C4-2B (cell line): Measurements from ENCODE around the gene IER3.

Source experiments
- ZFX ChIP-seq: fragments of 450-650 bp; IDR thresholded peaks from 2 replicates; pipeline ENCODE4 v1.6.1; 2017
- TF ChIP-seq, protein P1 (sequence below): fragments of 450-650 bp; conservative IDR thresholded peaks from 2 replicates; pipeline ENCODE4 v1.5.1; 2017; ENCODE audit warnings: mild to moderate bottlenecking

DNA sequence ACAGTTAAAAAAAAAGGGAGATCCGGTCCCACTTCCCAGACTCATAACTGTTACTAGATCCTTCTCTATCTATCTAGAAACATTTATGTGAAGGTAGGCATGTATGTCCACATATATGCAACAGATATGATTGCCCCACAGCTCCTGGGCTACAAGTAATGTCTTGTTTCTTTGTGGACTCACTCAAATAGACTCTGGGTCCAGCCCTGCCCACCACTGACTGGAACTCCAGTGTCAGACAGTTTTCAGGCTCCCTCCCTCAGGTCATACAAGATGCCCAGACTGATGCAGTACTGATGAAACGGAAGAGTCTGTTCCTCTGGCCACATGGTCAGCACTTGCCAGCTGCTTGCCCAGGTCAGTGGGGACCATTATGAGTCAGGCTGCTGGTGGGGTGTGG, 30.8 kb upstream of the IER3 start:
- TF ChIP-seq, protein P1, sequence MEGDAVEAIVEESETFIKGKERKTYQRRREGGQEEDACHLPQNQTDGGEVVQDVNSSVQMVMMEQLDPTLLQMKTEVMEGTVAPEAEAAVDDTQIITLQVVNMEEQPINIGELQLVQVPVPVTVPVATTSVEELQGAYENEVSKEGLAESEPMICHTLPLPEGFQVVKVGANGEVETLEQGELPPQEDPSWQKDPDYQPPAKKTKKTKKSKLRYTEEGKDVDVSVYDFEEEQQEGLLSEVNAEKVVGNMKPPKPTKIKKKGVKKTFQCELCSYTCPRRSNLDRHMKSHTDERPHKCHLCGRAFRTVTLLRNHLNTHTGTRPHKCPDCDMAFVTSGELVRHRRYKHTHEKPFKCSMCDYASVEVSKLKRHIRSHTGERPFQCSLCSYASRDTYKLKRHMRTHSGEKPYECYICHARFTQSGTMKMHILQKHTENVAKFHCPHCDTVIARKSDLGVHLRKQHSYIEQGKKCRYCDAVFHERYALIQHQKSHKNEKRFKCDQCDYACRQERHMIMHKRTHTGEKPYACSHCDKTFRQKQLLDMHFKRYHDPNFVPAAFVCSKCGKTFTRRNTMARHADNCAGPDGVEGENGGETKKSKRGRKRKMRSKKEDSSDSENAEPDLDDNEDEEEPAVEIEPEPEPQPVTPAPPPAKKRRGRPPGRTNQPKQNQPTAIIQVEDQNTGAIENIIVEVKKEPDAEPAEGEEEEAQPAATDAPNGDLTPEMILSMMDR = no peak
- no peak for TF ChIP-seq ZFX
